Putamen (tissue), 1 donor: ENCODE measurements around the gene TMEM203.

Experiments used
- DNase-seq: peaks from one replicate; pipeline ENCODE4 v3.0.0-alpha.2; 2016; ENCODE audit warnings: low spot score

TMEM203 gene

GRCh38 chr9:137178939-137179630, 26.4 kb downstream of the TMEM203 start:
- no peak for DNase-seq

- no peak for DNase-seq
These were observed 27.1 kb downstream of the TMEM203 start for GRCh38 chr9:137178201-137178938.

- no peak for DNase-seq
These were observed 28.9 kb downstream of the TMEM203 start for GRCh38 chr9:137176302-137177182.

GRCh38 chr9:137175345-137175961, 30.0 kb downstream of the TMEM203 start:
- no peak for DNase-seq

DNA sequence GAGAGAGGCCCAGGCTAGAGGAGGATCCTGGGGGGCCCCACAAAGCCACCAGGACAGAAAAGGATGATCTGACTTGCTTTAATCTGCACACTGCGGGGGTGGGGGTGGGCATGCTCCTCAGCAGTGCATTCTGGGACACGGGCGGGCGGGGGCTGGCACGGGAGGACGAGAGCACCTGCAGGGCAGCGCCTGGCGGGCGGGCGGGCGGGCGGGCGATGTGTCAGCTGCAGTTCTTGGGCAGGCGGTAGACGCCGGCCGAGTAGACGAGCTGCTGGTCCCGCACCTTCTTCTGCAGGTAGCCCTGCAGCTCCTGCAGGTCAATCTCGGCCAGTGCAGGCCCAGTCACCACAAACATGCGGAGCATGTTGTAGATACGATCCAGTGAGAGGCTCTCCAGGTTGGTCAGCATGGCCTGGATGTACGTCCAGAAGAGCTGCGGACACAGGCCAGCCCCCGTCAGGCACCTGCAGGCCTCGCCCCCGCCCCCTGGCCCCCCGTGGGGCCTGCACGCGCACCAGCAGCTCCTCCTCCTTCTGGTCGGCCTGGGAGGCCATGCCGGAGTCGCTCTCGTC, 30.6 kb downstream of the TMEM203 start:
- no peak for DNase-seq

- no peak for DNase-seq
These were observed 31.4 kb downstream of the TMEM203 start for GRCh38 chr9:137173796-137174664.

DNA sequence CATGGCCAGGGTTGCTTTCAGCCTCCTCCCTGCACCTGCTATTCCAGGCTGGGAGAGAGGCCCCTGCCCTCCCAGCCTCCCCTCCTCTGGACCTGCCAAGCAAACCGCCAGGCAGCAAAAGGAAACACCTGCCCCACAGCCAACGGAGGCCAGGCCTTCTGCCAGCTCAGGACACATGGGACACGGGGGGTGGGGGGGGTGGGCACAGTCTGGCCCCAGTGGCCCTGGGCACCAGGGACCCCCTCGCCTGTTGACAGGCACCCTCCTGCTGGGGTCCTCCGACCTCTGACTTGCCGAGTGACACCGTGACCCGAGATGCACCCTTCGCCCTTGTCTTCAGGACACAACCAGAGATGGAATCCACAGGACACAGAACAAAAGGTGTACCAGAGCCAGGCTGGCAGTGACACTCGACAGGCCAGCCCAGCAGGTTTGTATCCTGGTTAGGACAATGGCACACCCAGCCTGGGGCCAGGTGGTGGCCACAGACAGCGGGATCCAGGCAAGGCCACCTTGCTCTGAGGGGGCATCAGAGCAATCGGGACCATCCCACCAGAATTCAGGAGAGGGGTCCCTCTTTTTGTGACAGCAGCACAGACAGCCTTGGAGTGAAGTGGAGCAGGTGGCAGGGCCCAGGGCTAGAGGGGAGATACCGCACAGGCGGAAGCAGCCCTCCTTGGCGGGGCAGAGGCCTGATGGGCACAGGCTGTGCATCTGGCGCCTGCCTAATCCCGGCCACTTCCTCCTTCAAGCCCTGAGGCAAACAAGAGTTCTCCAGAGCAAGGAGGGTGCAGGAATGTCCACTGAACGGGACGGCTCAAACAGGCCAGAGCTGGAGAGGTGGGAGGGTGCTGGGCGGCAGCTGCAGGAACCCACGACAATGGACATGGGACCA, 32.3 kb downstream of the TMEM203 start:
- no peak for DNase-seq

DNA sequence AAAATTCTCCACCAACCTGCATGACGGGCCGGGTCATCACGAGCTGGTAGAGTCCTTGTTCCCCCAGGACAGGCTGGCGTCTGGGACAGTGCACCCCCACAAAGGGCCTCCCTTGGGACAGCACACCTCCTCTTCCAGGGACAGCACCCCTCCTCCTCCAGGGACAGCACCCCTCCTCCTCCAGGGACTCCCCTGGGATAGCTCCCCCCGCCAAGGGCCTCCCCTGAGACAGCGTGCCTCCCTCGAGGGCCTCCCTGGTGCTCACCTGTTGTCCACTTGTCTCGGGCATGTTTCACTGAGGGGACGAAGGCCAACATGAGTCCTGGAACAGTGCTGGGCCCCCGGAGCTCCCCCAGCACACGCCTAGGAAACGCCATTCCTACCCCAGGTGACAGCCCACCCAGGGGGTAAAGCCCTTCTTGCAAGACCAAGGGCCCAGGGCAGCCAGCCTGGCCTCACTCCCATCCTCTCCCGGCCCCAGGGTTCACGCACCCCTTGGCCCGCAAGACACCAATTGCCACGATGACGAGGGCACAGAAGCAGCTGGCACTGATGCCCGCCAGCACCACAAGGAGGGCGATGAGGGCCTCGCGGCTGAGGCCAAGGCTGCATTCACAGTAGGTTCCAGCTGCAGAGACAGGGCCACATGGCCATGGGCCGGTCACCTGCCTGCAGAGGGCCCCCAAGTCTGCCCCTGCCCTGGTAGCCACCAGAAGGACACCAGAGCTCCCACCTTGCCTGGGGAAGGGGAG, 34.1 kb downstream of the TMEM203 start:
- DNase-seq: no peak

DNA sequence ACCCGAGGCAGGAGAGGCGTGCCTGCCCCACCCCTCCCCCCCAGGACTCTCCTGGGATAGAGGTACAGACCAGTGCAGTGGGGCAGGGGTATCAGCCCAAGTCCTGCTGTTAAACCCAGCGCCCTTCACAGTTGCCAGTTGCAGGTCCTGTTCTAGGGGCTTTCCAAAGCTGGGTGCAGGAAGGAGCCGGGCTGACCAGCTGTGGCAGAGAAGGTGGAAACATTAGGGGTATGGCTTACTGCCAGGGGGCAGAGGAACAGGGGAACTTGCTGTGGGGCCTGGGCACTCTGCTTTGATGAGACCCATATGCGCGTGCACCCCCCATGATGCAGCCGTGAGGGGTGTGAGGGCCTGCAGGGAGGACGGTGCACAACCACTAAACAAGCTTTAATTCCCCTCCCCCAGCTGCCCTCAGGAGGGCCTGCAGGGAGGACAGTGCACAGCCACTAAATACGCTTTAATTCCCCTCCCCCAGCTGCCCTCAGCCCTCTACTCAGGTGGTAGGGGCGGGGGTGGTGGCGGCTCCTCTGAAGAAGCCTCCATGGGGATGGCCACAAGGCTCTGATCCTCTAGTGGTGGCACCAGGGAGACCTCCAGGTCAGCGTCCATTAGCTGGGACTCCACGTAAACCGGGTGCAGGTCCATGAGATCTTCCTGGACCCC, 34.8 kb downstream of the TMEM203 start:
- no peak for DNase-seq

DNA sequence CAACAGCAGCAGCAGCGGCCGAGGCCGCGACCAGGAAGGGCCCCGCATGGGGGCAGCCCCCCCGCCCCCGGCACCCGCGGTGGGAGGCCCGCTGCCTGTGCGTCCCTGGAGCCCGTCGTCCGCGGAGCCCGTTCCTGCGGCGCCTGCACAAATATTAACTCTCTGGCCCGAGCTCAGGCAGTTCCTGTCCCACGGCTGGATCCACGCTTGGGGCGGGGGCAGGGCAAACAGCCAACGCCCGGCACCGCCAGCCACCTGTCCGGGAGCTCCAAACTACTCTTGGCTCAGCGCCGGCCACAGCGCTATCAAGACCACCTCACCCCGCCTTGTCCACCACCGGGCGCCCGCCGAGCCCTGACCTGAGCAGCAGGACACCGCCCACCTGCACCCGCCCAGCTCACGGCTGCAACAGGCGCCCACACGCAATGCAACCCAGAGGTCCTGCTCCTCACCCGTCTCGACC, 35.5 kb downstream of the TMEM203 start, which contains the start of gene LRRC26:
Gene LRRC26 (minus strand): TSS at position 156 of the 463 bp plus-strand sequence. CDS start 108 bp downstream, at position 48.
- DNase-seq: no peak

DNA sequence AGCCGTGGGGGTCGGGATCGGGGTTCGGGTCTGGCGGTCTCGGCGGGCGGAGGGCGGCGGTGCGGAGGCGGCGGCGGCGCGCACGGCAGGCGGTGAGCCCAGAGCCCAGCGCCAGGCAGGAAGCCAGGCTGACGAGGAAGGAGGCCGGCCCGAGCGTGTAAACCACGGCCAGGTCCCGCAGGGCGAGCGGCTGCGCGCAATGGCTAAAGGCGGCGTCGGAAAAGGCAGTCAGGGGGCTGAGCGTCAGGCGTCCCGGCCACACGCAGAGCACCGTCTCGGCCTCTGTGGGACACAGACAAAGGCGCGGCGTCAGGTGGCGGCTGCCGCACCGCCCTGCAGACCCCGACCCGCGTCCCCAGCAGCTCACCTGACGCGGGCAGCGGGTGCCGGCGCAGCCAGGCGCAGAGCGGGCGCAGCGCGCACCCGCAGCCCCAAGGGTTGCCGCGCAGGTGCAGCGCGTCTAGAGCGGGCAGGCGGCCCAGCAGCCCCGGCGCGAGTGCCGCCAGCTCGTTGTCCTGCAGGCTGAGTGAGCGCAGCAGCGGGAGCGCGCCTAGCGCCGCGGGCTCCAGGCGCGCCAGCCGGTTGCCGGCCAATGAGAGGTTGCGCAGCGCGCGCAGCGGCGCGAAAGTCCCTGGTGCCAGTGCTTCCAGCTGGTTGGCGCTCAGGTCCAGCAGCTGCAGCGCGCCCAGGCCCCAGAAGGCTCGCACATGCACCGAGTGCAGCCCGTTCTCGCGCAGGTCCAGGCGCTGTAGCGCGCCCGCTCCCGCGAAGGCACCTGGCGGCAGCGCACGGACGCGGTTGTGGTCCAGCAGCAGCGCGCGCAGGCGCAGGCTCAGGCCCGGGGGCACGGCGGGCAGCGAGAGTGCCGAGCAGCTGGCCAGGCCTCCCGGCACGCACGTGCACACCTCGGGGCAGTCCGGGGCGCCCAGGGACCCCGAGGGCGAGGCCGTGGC, 36.3 kb downstream of the TMEM203 start:
- DNase-seq: no peak

GRCh38 chr9:137168573-137168903, 36.9 kb downstream of the TMEM203 start:
- DNase-seq: no peak

- no peak for DNase-seq
These were observed 37.5 kb downstream of the TMEM203 start for GRCh38 chr9:137167747-137168572.

DNA sequence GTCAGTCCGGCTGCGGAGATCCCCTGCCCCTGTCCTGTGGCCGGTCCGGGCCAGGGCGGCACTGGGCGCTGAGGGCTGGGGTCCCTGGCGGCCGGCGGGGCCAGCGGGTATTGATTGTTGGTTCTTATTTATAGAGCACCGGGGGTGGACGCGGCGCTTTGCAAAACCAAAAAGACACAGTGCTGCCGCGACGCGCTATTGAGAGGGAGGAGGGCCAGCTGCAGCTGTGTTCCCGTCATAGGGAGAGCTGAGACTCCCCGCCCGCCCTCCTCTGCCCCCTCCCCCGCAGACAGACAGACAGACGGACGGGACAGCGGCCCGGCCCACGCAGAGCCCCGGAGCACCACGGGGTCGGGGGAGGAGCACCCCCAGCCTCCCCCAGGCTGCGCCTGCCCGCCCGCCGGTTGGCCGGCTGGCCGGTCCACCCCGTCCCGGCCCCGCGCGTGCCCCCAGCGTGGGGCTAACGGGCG, 38.1 kb downstream of the TMEM203 start:
- no peak for DNase-seq

DNA sequence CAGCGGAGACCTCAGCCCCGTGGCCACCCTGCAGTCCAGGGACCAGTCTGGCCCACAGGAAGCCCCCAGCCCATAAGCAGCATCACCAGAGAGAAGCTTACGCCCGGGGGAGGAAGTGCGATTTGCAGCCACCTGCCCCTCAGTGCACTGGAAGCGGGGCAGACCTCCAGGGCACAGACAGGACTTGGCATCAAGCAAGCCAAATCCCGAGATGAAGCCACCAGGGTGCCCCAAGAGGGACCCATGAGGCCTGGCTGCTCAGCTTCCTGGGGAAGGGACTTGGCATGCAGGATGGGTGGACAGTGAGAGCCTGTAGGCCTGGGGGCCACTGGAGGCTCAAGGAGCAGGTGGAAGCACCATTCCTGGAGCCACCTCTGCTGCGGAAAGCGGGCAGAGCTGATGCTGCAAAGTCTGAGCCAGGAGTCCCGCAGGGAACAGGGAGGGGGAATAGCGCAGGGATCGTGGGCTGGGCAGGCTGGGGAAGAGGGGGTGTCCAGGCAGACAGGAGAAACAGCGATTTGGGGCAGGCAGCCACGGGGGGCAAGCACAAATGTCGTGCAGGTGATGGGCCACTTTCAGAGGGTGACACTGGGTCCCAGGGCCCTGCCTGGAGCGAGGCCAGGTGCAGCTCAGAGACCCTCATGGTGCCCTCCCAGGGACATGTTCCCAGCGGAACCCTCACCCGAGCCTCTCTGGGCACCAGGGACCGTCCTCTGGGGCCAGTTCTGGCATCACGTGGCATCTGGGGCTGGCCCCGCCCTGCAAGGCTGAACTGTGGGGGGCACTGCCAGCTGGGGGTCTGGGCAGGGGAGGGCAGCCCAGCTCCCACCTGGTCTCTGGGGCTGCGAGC, 38.8 kb downstream of the TMEM203 start:
- no peak for DNase-seq
